GM19324 (cell line): ENCODE measurements around the gene MZT2A.
A peak's percentile ranks its signal among the peaks of the same experiment; 100 is the strongest.
"Not testable (repeated sequence)": the region's sequence is repeated elsewhere in the genome, so short reads cannot be mapped to it uniquely, and the experiment has no call there.

Experiments
- ATAC-seq: cut with Tn5 transposase; IDR thresholded peaks from one replicate; pipeline ENCODE4 v1.9.1; 2021; ENCODE audit warnings: mild to moderate bottlenecking, moderate library complexity; ENCODE audit not compliant: unreplicated experiment, low FRiP score

The MZT2A gene

GRCh38 chr2:131492015-131492417 lies at the start of gene MZT2A:
Gene MZT2A, minus strand, starts transcription at chr2:131492397. Its CDS starts 21 bp downstream, at chr2:131492376.
- peak; percentile 19 for ATAC-seq

- not testable (repeated sequence) for ATAC-seq
These were observed 46.7 kb upstream of the MZT2A start for GRCh38 chr2:131538856-131539255.

- ATAC-seq = not testable (repeated sequence)
These were observed 44.6 kb upstream of the MZT2A start for GRCh38 chr2:131536841-131537240.

- not testable (repeated sequence) for ATAC-seq
These were observed 44.0 kb upstream of the MZT2A start for GRCh38 chr2:131535951-131536826.

GRCh38 chr2:131535526-131535925 lies 43.3 kb upstream of the MZT2A start:
- no peak for ATAC-seq

- not testable (repeated sequence) for ATAC-seq
These were observed 42.8 kb upstream of the MZT2A start for GRCh38 chr2:131534965-131535364.

- ATAC-seq = not testable (repeated sequence)
These were observed 42.1 kb upstream of the MZT2A start for GRCh38 chr2:131534317-131534672.

GRCh38 chr2:131533609-131534316 lies 41.6 kb upstream of the MZT2A start:
- ATAC-seq = not testable (repeated sequence)

GRCh38 chr2:131532723-131533608 lies 40.8 kb upstream of the MZT2A start:
- not testable (repeated sequence) for ATAC-seq

- not testable (repeated sequence) for ATAC-seq
These were observed 39.5 kb upstream of the MZT2A start for GRCh38 chr2:131531547-131532185.

- not testable (repeated sequence) for ATAC-seq
These were observed 38.6 kb upstream of the MZT2A start for GRCh38 chr2:131530626-131531344.

- ATAC-seq = not testable (repeated sequence)
These were observed 37.8 kb upstream of the MZT2A start for GRCh38 chr2:131529864-131530445.

- ATAC-seq = peak; percentile 46
These were observed 37.0 kb upstream of the MZT2A start for GRCh38 chr2:131528981-131529863.

- ATAC-seq = peak; percentile 94
These were observed 35.2 kb upstream of the MZT2A start, which contains the start of gene CCDC74A for GRCh38 chr2:131527131-131528001. Gene CCDC74A, plus strand, starts transcription at chr2:131527888. Its CDS starts 83 bp downstream, at chr2:131527971.

- ATAC-seq = not testable (repeated sequence)
These were observed 33.1 kb upstream of the MZT2A start for GRCh38 chr2:131525256-131525655.

- no peak for ATAC-seq
These were observed 30.0 kb upstream of the MZT2A start for GRCh38 chr2:131521961-131522781.
